Activated CD8-positive, alpha-beta T cell treated with anti-CD3 and anti-CD28 coated beads for 36 hours (primary cell): Measurements from ENCODE around the gene TRAF4. TPM values are rescaled to one million over a fixed set of nuclear protein-coding genes. Genes with fewer than 3 reads are reported as not detected.

Experiments
- ATAC-seq: fragments of 200-7000 bp; cut with Tn5 transposase; one replicate; pipeline ENCODE4 v1.10.0; 2021; ENCODE audit warnings: mild to moderate bottlenecking, moderate library complexity
- CTCF ChIA-PET: fragments of 350-600 bp; sonication (Branson Sonifier 250); formaldehyde crosslinking; loops from one replicate; lab custom pipeline; 2021; ENCODE audit warnings: antibody characterized with exemption; lab: Charles Lee
- POLR2A ChIA-PET: fragments of 350-600 bp; sonication (Branson Sonifier 250); formaldehyde crosslinking; loops from one replicate; lab custom pipeline; 2021; ENCODE audit warnings: antibody characterized with exemption; lab: Charles Lee
- DNase-seq: peaks from one replicate; pipeline ENCODE4 v3.0.0-alpha.2; 2020
- H3K27ac Mint-ChIP-seq: one replicate; pipeline ENCODE4 v1.8.0; 2021; ENCODE audit warnings: mild to moderate bottlenecking, mixed read lengths
- H3K27me3 Mint-ChIP-seq: one replicate; pipeline ENCODE4 v1.8.0; 2021; ENCODE audit warnings: mixed read lengths
- H3K36me3 Mint-ChIP-seq: one replicate; pipeline ENCODE4 v1.8.0; 2021; ENCODE audit warnings: low read depth, mixed read lengths
- H3K4me1 Mint-ChIP-seq: one replicate; pipeline ENCODE4 v1.8.0; 2021; ENCODE audit warnings: low read depth, mixed read lengths
- H3K4me3 Mint-ChIP-seq: one replicate; pipeline ENCODE4 v1.8.0; 2021; ENCODE audit warnings: mild to moderate bottlenecking, moderate library complexity, mixed read lengths
- H3K9me3 Mint-ChIP-seq: one replicate; pipeline ENCODE4 v1.8.0; 2021; ENCODE audit warnings: mixed read lengths
- CTCF ChIP-seq: fragments of 200-600 bp; IDR thresholded peaks from one replicate; pipeline ENCODE4 v1.8.0; 2022; ENCODE audit warnings: antibody characterized with exemption, mild to moderate bottlenecking
- intact Hi-C: fragments of 100-400 bp; cut with micrococcal nuclease; formaldehyde crosslinking; loops from one replicate; pipeline ENCODE4 v1.10.0; 2022
- total RNA-seq, 2 experiments: library from RNA; stranded (reverse); gene quantifications; one replicate each; pipeline ENCODE4 v1.2.3, GENCODE V29; 2021

Gene TRAF4
- total RNA-seq, 2 experiments from 2014 or later = 140 to 151 TPM

DNA sequence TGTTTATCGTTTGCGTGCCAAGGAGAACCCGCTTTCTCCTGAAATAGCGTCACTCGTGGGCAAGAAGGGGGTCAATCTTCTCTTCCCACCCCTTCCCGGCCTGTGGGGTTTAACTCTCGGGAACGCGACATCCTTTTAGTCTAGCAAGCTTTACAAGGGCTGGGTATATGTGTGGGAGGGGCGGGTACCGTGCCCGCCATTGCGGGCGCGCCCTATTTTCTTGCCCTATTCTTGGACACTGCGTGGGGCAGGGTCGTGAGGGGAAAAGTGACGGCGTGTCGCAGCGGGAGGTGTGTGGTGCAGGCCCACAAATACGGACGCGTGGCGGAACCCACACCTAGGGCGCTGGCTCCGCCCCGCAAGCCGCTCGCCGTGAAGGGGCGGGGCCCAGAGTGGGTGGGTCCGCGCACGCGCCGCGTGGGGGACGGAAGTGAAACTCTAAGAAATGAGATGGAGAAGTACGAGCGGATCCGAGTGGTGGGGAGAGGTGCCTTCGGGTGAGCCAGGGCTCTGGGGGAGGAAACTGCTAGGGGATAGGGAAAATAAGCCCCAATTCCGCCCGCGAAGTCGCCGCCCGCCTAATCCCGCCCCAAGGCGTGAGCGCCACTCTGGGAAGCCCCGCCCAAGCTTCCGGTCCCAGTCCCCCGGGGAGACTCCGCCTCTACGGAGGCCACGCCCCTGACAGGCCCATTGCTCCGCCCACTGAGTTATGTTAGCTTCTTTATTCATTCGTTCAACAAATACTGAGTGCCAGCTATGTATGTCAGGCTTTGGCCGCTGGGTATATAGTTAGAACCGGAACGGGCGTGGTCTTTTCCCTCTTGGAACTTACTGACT is 15.2 kb upstream of the TRAF4 start, which contains the start of gene NEK8:
Gene NEK8 (plus strand): TSS at position 425 of the 837 bp plus-strand sequence. CDS start 26 bp downstream, at position 451.
- Mint-ChIP-seq H3K27me3 (no peaks in the 10 kb centered on the region), H3K36me3 (peaks cover 24% of the 10 kb centered on the region)
- no peak for TF ChIP-seq CTCF

DNA sequence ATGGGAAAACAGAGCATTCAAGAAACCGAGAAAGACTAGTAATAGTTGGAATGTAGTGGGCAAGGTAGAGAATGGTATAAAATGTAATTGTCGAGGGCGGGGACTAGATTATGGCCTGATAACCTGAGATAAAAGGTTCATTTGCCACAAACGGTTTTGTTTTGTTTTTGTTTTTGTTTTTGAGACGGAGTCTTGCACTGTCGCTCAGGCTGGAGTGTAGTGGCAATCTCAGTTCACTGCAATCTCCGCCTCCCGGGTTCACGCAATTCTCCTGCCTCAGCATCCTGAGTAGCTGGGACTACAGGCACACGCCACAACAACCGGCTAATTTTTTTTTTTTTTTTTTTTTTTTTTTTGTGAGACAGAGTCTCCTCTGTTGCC is 13.9 kb upstream of the TRAF4 start:
- H3K4me3 Mint-ChIP-seq = peak overlapping the region; percentile 7
- POLR2A ChIA-PET = interaction anchor here (0.8 to 11.5 kb wide), 3 partner anchors 14 to 220 kb away, joined by 3 to 480 read pairs (median 4); partner anchors contain the start of gene TRAF4

More for the DNA sequence above, 15.2 kb upstream of the TRAF4 start, which contains the start of gene NEK8:
- CTCF ChIA-PET = interaction anchor here (0.9 to 13.9 kb wide), 16 partner anchors 9 to 388 kb away, joined by 3 to 609 read pairs (median 16); partner anchors contain the start of genes BLTP2, DHRS13, PHF12 and PROCA1
- DNase-seq (peak; percentile 100), ATAC-seq (peak; percentile 61)
- peak within 1 kb of the TSS; percentile 99 for H3K27ac Mint-ChIP-seq
- H3K4me3 Mint-ChIP-seq = peak within 1 kb of the TSS; percentile 100
- intact Hi-C loops = loop anchor here (5.0 kb wide), 3 partner anchors 34 to 174 kb away; partner anchors contain the start of gene DHRS13
- POLR2A ChIA-PET = interaction anchor here (0.7 to 11.5 kb wide), 10 partner anchors 9 to 224 kb away, joined by 3 to 480 read pairs (median 8); partner anchors contain the start of genes DHRS13, FLOT2, PHF12 and PROCA1
- H3K4me1 Mint-ChIP-seq = peaks cover 29% of the 10 kb centered on the region
- H3K9me3 Mint-ChIP-seq = no peaks in the 10 kb centered on the region

DNA sequence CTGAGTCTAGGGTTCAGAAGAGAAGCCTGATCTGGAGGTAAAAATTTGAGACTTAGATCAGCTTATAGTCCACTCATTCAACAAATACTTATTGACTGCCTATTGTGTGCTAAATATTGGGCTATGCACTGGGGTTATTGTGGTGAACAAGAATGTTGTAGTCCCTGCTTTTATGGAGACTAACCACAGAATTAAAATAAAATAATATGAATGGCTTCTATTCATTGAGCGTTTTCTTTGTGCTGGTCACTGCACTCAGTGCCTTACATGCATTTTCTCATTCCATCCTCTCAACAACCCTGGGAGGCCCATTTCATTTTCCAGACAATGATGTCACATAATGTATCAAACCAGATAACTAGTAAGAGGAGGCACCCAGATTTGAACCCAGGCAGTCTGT is 10.5 kb upstream of the TRAF4 start:
- POLR2A ChIA-PET = interaction anchor here (20.7 kb wide), 1 partner anchor 9 kb away, joined by 480 read pairs; the partner anchor contains the start of genes NEK8, RPL23A and TLCD1
- peaks cover 4% of the 10 kb centered on the region for H3K36me3 Mint-ChIP-seq
- no peak overlapping the region for H3K4me3 Mint-ChIP-seq
- H3K4me1 Mint-ChIP-seq = peaks cover 32% of the 10 kb centered on the region
- CTCF ChIA-PET = interaction anchor here (1.3 to 13.9 kb wide), 2 partner anchors 13 to 183 kb away, joined by 4 to 609 read pairs; partner anchors contain the start of gene TRAF4
- ATAC-seq (no peak), DNase-seq (no peak)
- H3K27me3 Mint-ChIP-seq = no peaks in the 10 kb centered on the region
- peaks cover 1% of the 10 kb centered on the region for H3K9me3 Mint-ChIP-seq
- intact Hi-C loops = no loop called here
- no peak overlapping the region for H3K27ac Mint-ChIP-seq
- TF ChIP-seq CTCF = no peak

More for the DNA sequence above, 13.9 kb upstream of the TRAF4 start:
- peak overlapping the region; percentile 6 for H3K27ac Mint-ChIP-seq
- CTCF ChIA-PET = interaction anchor here (0.6 to 13.9 kb wide), 3 partner anchors 17 to 220 kb away, joined by 3 to 609 read pairs (median 66); partner anchors contain the start of genes PHF12 and TRAF4
- TF ChIP-seq CTCF = no peak
- ATAC-seq = no peak
- peaks cover 10% of the 10 kb centered on the region for H3K36me3 Mint-ChIP-seq
- no peaks in the 10 kb centered on the region for H3K9me3 Mint-ChIP-seq
- DNase-seq = no peak
- H3K4me1 Mint-ChIP-seq = peaks cover 22% of the 10 kb centered on the region
- intact Hi-C loops = loop anchor here (5.0 kb wide), 3 partner anchors 32 to 172 kb away; partner anchors contain the start of gene DHRS13
- H3K27me3 Mint-ChIP-seq = no peaks in the 10 kb centered on the region

DNA sequence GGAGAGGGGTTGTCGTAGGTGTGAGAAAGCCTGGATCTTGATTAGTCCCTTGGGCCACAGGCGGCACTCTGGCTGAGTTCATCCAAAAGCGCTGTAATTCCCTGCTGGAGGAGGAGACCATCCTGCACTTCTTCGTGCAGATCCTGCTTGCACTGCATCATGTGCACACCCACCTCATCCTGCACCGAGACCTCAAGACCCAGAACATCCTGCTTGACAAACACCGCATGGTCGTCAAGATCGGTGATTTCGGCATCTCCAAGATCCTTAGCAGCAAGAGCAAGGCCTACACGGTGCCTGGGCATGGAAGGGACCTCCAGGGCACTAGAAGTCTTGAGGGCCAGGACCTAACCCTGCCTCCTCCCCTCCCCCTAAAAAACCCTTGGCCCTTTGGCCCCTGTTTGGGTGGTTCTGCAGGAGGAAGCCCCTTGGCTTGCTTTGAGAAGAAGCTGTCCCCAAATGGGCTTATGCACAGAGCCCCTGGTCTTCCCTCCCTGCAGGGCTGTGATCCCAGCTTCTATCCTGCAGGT is 9.0 kb upstream of the TRAF4 start:
- Mint-ChIP-seq H3K27me3 (no peaks in the 10 kb centered on the region), H3K9me3 (peaks cover 3% of the 10 kb centered on the region), H3K27ac (no peak overlapping the region), H3K4me1 (peaks cover 37% of the 10 kb centered on the region), H3K4me3 (no peak overlapping the region), H3K36me3 (peaks cover 10% of the 10 kb centered on the region)
- ChIA-PET POLR2A (interaction anchor here (1.3 to 20.7 kb wide), 4 partner anchors 8 to 17 kb away, joined by 4 to 480 read pairs (median 6); partner anchors contain the start of genes NEK8, RPL23A and TLCD1), CTCF (interaction anchor here (1.0 to 1.2 kb wide), 2 partner anchors 8 to 15 kb away, joined by 6 read pairs; partner anchors contain the start of gene TLCD1)
- ATAC-seq (no peak), DNase-seq (no peak)
- intact Hi-C loops = no loop called here
- no peak for TF ChIP-seq CTCF
